ENCODE results near the gene BID.

DNA sequence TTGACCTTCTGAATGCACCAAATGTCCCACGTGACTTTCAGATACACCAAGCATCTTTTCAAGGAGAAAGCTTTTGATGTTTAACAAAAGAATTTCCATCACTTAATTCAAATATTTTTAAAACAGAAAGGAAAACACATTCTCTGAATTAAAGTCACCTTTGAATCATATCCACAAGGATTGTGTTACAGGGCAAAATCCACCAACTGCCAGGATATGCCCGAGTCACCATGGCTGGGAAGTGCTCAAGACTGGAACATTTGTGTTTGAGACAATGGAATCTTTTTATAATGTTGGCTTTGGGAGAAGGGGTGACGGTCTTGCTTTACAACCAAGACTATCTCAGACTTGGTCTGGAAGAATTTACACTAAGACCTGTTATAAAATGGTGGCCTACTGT is 40.8 kb downstream of the BID start:
- TF ChIP-seq, protein P1, sequence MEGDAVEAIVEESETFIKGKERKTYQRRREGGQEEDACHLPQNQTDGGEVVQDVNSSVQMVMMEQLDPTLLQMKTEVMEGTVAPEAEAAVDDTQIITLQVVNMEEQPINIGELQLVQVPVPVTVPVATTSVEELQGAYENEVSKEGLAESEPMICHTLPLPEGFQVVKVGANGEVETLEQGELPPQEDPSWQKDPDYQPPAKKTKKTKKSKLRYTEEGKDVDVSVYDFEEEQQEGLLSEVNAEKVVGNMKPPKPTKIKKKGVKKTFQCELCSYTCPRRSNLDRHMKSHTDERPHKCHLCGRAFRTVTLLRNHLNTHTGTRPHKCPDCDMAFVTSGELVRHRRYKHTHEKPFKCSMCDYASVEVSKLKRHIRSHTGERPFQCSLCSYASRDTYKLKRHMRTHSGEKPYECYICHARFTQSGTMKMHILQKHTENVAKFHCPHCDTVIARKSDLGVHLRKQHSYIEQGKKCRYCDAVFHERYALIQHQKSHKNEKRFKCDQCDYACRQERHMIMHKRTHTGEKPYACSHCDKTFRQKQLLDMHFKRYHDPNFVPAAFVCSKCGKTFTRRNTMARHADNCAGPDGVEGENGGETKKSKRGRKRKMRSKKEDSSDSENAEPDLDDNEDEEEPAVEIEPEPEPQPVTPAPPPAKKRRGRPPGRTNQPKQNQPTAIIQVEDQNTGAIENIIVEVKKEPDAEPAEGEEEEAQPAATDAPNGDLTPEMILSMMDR (IDR thresholded peaks at IDR 0.05; ENCODE audit: poor library complexity, severe bottlenecking), result no peak
- TF ChIP-seq POLR2AphosphoS5 (IDR thresholded peaks at IDR 0.05) (no peak), EP300 (conservative IDR thresholded peaks at IDR 0.05; ENCODE audit: poor library complexity, severe bottlenecking) (no peak), EZH2 (IDR thresholded peaks at IDR 0.05; ENCODE audit: borderline replicate concordance, insufficient read depth, low read length, poor library complexity, severe bottlenecking) (no peak)

All from neural cell (in vitro differentiated cells).